Activated B cell treated with CpG ODN at 0.5 μM for 24 hours (primary cell): ENCODE data around the gene TMED4. TPM values are rescaled to one million over a fixed set of nuclear protein-coding genes. Genes with fewer than 3 reads are reported as not detected.

Experiments
- ATAC-seq: fragments of 200-7000 bp; cut with Tn5 transposase; one replicate; pipeline ENCODE4 v1.10.0; 2021; ENCODE audit warnings: low read depth, mild to moderate bottlenecking, moderate library complexity
- CTCF ChIA-PET: fragments of 350-600 bp; sonication (Branson Sonifier 250); formaldehyde crosslinking; loops from one replicate; lab custom pipeline; 2021; ENCODE audit warnings: antibody characterized with exemption; lab: Charles Lee
- POLR2A ChIA-PET: fragments of 350-600 bp; sonication (Branson Sonifier 250); formaldehyde crosslinking; loops from one replicate; lab custom pipeline; 2021; ENCODE audit warnings: antibody characterized with exemption; lab: Charles Lee
- DNase-seq: peaks from one replicate; pipeline ENCODE4 v3.0.0; 2022
- H3K27ac Mint-ChIP-seq: one replicate; pipeline ENCODE4 v1.8.0; 2020; ENCODE audit warnings: mixed read lengths
- H3K27me3 Mint-ChIP-seq: one replicate; pipeline ENCODE4 v1.8.0; 2021; ENCODE audit warnings: mixed read lengths
- H3K36me3 Mint-ChIP-seq: one replicate; pipeline ENCODE4 v1.8.0; 2021; ENCODE audit warnings: low read depth, mixed read lengths
- H3K4me1 Mint-ChIP-seq: one replicate; pipeline ENCODE4 v1.8.0; 2021; ENCODE audit warnings: mixed read lengths
- H3K4me3 Mint-ChIP-seq: one replicate; pipeline ENCODE4 v1.8.0; 2020; ENCODE audit warnings: mild to moderate bottlenecking, mixed read lengths
- H3K9me3 Mint-ChIP-seq: one replicate; pipeline ENCODE4 v1.8.0; 2020; ENCODE audit warnings: mixed read lengths
- CTCF ChIP-seq: fragments of 200-600 bp; IDR thresholded peaks from one replicate; pipeline ENCODE4 v1.8.0; 2022; ENCODE audit warnings: antibody characterized with exemption, mild to moderate bottlenecking
- intact Hi-C: fragments of 100-400 bp; cut with micrococcal nuclease; formaldehyde crosslinking; loops from one replicate; pipeline ENCODE4 v1.15.1; 2024
- total RNA-seq: library from RNA; stranded (reverse); gene quantifications from 2 replicates; pipeline ENCODE4 v1.2.3, GENCODE V29; 2022

Gene TMED4
- total RNA-seq, 1 donor from 2014 or later: 70.1 TPM

GRCh38 chr7:44626620-44627019 is 44.6 kb upstream of the TMED4 start:
- DNase-seq: no peak
- ChIA-PET CTCF (no interaction called here), POLR2A (no interaction called here)
- Mint-ChIP-seq H3K4me1 (peaks cover 62% of the 10 kb centered on the region), H3K4me3 (no peak overlapping the region), H3K27ac (no peak overlapping the region), H3K9me3 (no peaks in the 10 kb centered on the region), H3K36me3 (peaks cover 47% of the 10 kb centered on the region), H3K27me3 (no peaks in the 10 kb centered on the region)
- intact Hi-C loops: no loop called here
- TF ChIP-seq CTCF: no peak
- no peak for ATAC-seq

- Mint-ChIP-seq H3K4me3 (no peak overlapping the region), H3K4me1 (peaks cover 59% of the 10 kb centered on the region)
- POLR2A ChIA-PET: interaction anchor here (1.1 to 1.2 kb wide), 2 partner anchors 8 to 13 kb away, joined by 4 to 6 read pairs; no protein-coding TSS in a partner anchor
Observed at GRCh38 chr7:44625526-44626471, 43.8 kb upstream of the TMED4 start.

GRCh38 chr7:44624318-44624717 is 42.3 kb upstream of the TMED4 start:
- Mint-ChIP-seq H3K9me3 (no peaks in the 10 kb centered on the region), H3K4me3 (no peak overlapping the region), H3K36me3 (peaks cover 46% of the 10 kb centered on the region), H3K27ac (no peak overlapping the region), H3K27me3 (no peaks in the 10 kb centered on the region), H3K4me1 (peaks cover 54% of the 10 kb centered on the region)
- no peak for DNase-seq
- intact Hi-C loops: no loop called here
- ChIA-PET POLR2A (interaction anchor here (0.6 to 1.3 kb wide), 5 partner anchors 9 to 134 kb away, joined by 3 to 9 read pairs (median 4); no protein-coding TSS in a partner anchor), CTCF (no interaction called here)
- ATAC-seq: no peak
- TF ChIP-seq CTCF: no peak

More at GRCh38 chr7:44625526-44626471, 43.8 kb upstream of the TMED4 start:
- Mint-ChIP-seq H3K9me3 (no peaks in the 10 kb centered on the region), H3K36me3 (peaks cover 44% of the 10 kb centered on the region), H3K27me3 (no peaks in the 10 kb centered on the region), H3K27ac (no peak overlapping the region)
- ATAC-seq (no peak), DNase-seq (no peak)
- CTCF ChIA-PET: no interaction called here
- intact Hi-C loops: no loop called here
- no peak for TF ChIP-seq CTCF

GRCh38 chr7:44622342-44623151 is 40.5 kb upstream of the TMED4 start:
- no peak for TF ChIP-seq CTCF
- CTCF ChIA-PET: interaction anchor here (1.2 kb wide), 1 partner anchor 16 kb away, joined by 3 read pairs; no protein-coding TSS in a partner anchor
- Mint-ChIP-seq H3K9me3 (no peaks in the 10 kb centered on the region), H3K4me3 (peak overlapping the region; percentile 28), H3K36me3 (peaks cover 46% of the 10 kb centered on the region), H3K4me1 (peaks cover 63% of the 10 kb centered on the region), H3K27ac (peak overlapping the region; percentile 74), H3K27me3 (no peaks in the 10 kb centered on the region)
- DNase-seq: no peak
- POLR2A ChIA-PET: interaction anchor here (1.2 to 1.9 kb wide), 2 partner anchors 15 to 17 kb away, joined by 5 to 9 read pairs; no protein-coding TSS in a partner anchor
- peak; percentile 71 for ATAC-seq
- intact Hi-C loops: loop anchor here (2.0 kb wide), 2 partner anchors 16 kb away; partner anchors contain the start of gene OGDH
